Activated CD4-positive, alpha-beta T cell treated with anti-CD3 and anti-CD28 coated beads, Interleukin-2, amount 50 U/mL, for 1 hour (primary cell): ENCODE data around the gene LIMK2.
A peak's percentile ranks its signal among the peaks of the same experiment; 100 is the strongest.
"Not testable (repeated sequence)": the region's sequence is repeated elsewhere in the genome, so short reads cannot be mapped to it uniquely, and the experiment has no call there.

Experiments
- DNase-seq: peaks from one replicate; pipeline ENCODE4 v3.0.0-alpha.2; 2020

Gene LIMK2

DNA sequence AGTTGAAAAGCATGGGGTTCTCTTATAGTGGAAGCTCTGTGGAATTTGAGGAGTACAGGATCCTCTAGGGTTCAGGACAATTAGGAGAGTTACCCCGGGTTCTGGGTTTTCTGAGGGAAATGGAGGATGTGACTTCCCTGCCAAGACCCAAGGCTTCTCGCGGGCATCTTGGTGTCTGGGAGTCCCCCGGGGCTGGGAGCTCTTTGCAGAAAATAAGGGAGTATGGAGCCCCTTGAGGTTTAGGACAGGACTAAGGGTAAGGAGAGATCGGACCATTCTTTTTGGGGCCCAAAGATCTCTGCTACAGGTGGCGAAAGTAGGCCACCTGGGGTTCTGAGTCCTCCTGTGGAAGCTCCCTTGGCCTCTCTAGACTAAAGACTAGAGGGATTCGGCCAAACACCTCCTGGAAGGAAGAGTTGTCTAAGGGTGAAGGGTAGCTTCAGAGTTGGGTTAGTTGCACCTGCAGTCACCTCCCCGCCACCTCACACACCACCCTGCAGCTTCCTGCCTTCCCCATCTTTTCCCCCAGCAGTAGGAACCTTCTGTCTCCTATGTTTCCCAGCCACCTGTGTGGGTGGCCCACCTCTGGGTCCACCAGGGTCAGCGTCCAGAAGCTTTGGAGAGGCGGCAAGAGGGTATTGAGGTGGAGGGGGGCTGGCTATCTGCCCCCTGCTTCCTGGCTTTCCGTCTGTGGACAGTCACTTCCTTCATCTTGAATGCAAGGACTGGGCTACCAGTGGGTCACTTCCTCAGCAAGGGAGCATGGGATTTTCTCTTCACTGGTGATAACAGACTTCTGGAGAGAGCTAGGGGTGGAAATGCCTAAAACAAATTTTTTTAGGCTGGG is 908 bp downstream of the LIMK2 start:
- no peak for DNase-seq

DNA sequence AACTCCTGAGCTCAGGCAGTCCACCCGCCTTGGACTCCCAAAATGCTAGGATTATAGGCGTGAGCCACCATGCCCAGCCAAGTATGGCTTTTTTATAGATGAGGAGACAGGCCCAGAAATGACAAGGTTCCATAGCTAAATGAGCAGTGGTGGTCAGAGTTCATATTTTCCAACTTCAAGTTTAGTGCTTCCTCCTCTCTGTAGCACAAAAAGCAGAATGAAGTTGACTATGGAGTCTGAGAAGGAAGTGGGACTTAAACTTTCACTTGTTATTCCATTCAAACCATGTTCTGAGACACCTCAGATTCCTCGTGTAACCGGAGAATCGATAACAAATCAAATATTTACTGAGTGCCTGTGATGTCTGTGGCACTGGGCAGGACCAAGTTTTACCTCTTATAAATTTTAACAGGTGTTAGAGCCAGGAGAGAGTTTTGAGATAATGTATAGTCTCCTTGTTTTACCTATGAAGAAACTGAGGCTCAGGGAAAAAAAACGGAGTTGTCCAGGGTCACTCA is 3.0 kb downstream of the LIMK2 start:
- DNase-seq, result no peak

DNA sequence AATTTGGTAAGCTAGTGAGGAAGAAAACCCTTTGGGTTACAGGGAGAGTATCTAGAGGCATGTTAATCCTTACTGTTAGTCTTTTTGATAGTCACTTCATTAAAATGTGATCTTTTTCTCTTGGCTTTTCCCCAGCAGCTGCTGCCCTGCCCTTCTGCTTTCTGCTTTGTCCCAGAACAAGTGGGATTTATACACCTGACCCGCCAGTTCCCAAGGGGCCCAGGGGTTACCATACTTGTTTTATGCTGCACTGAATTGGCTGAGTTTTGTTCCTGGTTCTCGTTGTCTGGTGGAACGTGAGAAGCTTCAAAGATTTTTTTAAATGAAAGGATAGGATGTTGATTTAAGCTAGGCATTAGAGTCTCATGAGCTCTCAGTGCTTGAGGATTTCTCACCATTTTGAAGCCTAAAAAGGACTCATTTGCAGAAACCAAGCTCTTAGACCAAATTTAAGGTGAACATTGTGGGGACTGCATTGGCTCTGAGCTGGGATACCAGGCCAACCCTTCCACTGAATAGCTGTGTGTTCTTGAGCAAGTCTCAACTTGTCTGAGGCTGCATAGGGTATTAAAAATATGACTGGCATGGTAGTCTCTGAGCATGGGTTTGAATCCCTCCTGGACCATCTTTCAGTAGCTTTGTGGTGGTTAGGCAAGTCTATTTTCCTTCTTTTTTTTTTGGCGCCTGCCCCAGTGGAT is 6.6 kb downstream of the LIMK2 start:
- DNase-seq, result no peak

DNA sequence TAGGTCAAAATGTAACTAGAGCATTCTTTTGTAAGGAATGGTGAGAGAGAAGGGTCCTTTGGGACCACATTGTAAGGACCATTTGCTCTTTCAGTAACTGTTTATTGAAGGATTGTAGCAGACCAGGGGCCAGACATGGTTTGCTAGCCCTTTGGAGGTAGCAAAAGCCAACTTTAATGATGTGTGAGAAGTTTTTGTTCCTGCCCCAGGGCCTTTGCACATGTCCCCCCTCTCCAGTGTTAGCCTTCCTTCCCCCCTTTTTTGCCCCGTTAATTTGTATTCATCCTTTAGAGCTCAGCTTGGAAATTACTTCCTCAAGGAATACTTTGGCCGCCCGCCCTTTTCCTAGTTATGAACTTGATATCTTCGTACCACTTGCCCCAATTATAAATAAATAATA is 9.0 kb downstream of the LIMK2 start:
- DNase-seq, result no peak

DNA sequence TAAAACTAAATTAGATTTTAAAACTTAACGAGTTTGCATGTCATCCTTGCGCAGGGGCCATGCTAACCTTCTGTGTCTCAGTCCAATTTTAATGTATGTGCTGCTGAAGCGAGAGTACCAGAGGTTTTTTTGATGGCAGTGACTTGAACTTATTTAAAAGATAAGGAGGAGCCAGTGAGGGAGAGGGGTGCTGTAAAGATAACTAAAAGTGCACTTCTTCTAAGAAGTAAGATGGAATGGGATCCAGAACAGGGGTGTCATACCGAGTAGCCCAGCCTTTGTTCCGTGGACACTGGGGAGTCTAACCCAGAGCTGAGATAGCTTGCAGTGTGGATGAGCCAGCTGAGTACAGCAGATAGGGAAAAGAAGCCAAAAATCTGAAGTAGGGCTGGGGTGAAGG is 10.6 kb downstream of the LIMK2 start:
- no peak for DNase-seq

DNA sequence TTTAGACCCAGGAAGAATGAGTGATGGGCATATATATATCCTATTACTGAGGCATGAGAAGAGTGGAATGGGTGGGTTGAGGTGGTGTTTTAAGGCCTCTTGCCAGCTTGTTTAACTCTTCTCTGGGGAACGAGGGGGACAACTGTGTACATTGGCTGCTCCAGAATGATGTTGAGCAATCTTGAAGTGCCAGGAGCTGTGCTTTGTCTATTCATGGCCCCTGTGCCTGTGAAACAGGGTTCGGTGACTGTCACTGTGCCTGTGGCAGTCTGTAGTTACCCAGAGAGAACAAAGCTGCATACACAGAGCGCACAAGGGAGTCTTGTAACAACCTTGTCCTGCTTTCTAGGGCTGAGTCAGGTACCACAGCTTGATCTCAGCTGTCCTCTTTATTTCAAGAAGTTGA is 11.7 kb downstream of the LIMK2 start:
- DNase-seq, result no peak

DNA sequence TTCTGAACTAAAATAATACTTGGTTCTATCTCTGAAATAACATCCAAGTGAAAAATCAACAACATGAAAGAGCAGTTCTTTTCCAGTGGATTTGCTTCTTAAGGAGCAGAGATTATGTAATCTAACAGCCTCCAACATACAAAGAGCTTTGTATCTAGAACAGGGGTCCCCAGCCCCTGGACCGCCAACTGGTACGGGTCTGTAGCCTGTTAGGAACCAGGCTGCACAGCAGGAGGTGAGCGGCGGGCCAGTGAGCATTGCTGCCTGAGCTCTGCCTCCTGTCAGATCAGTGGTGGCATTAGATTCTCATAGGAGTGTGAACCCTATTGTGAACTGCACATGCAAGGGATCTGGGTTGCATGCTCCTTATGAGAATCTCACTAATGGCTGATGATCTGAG is 12.6 kb downstream of the LIMK2 start:
- not testable (repeated sequence) for DNase-seq

DNA sequence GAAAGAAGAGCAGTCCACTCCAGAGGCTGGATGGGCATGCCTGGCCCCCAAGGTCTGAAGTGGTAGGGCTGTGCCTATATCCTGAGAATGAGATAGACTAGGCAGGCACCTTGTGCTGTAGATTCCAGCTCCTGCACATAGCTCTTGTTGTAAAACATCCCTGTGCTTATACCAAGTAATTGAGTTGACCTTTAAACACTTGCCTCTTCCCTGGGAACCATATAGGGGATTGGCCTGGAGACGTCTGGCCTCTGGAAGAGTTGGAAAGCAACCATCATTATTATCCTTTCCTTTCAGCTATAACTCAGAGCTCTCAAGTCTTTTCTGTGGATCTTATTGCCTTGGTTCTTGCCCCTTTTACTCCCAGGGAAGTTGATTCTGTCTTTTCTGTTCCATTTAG is 15.1 kb downstream of the LIMK2 start:
- no peak for DNase-seq

DNA sequence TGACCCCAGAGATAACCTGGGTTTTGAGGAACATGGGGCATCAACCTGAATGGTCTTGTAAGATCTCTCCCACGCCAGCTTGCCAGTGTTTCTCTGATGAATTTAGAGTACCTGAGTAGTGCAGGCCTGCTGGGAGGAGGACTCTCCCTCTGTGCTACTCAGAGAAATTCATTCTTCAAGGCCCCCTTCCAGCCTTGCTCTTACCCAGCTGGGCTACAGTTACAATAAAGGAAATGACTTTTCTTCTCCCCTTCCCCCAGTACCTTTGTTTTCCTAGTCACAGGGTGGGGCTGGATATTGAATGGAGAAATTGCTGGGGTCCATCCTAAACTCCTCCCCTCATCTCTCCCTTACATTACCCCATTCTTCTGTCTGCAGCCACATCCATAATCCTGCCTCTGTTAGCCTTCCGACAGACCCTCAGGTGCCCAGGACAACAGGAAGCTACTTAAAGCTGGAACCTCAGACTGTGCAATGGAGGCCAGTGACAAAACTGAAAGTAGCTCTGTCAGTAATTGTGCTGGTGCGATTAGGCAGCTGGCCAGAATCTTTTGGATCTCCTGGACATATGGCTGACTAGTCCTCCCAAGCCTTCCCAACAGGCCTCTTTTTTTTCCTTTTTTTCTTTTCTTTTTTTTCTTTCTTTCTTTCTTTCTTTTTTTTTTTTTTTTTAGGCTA is 17.4 kb downstream of the LIMK2 start:
- no peak for DNase-seq

DNA sequence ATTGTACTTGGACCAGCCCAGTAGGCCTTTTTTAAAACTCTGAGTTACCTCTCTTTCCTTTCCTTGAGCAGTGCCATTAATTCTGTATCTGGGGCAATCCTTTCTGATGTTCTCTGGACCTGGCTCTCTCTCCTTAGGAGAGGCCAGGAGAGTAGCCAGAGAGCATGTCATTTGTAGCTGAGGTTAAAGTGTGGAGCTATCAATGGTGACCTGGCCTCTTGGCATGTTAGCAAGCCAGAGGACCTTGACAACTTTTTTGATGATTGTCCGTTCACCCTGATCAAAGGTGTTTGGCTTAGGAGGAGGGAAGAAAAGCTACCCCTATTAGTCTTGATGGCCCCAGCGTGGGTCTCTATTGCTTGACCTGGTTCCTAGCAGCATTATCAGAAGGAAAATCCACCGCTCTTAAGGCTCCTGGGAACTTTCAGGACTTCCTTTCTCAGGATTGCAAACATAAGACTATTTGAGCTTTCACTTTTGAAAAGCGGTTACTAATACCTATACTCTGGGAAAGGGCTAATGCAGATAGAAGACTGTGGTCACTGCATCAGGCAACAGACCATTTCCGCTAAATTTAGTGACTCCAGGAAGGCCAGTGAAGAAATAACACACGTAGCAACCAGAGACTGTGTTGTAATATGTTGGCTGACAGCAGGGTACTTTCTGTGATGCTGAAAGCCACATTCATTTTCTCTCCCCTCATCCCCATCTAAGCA is 18.2 kb downstream of the LIMK2 start:
- no peak for DNase-seq

DNA sequence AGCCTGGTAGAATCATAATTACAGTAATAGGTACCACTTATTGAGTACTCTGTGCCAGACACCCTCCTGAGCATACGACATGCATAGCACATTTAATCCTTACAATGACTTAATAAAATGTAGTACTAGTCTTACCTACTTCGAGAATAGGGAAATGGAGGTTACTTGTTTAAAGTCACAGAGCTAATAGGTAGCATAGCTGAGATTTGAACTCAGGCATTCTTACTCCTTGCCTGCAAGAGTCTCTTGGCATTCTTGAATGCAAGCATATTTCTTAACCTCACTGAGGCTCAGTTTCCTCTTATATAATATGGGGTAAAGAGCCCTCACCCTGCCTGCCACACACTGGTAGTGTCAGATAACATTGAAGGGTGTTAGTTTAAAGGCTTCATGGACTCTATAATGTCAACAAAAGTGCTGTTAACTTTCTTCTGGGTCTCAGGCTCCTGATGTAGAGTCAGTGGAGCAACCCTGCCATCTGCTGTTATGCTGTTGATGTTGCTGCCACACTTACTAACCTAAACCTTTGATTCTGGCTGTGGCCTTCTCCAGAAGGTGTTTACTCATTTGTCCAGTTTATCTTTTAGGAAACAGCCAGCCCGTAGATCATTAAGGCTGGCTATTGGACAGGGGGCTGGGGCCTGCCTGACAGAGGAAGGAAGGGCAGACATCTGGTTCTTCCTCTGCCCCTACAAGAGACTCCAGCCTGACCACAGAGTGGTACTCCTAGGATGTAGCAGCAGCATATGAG is 18.9 kb downstream of the LIMK2 start:
- DNase-seq, result peak; percentile 60

DNA sequence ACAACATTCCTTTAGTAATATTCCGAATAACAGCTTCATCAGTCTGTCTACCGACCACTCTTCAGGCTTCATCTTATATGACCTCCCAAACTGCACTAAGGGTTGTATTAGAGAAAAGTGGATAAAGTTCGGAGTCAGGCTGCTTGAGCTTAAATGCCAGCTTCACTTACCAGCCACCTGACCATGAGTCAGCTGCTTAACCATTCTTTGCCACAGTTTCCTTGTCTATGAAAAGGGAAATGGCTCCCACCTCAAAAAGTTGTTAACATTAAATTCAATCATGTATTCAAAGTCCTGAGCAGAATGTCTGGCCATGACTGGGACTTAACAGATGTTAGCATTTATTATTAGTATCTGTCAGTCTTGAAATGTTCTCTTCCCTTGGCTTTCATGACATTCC is 20.9 kb downstream of the LIMK2 start:
- no peak for DNase-seq

DNA sequence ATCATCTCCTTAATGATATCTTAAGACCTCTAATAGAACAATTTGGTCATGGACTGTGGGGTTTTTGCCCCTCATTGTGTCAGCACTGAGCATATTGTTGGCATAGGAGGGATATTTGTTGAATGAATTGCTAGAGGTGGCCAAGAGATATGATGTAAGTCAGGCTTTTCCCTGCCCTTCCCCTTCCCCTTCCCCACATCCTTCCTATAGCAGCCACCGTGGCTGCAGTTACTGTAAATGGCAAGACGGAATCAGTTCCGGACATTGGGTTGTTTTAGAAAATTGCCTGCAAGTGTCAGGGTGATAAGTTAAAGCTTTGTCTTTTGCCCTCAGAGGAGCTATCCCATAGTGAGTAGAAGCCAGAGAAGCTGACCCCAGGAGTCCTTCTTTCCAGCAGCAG is 23.0 kb downstream of the LIMK2 start:
- DNase-seq, result no peak

DNA sequence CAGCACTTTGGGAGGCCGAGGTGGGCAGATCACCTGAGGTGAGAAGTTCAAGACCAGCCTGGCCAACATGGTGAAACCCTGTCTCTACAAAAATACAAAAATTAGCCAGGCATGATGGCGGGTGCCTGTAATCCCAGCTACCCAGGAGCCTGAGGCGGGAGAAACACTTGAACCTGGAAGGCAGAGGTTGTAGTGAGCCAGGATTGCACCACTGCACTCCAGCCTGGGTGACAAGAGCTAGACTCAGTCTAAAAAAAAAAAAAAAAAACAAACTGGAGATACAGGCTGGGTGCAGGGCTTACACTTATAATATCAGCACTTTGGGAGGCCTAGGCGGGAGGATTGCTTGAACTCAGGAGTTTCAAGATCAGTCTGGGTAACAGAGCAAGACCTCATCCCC is 23.9 kb downstream of the LIMK2 start:
- DNase-seq, result not testable (repeated sequence)

DNA sequence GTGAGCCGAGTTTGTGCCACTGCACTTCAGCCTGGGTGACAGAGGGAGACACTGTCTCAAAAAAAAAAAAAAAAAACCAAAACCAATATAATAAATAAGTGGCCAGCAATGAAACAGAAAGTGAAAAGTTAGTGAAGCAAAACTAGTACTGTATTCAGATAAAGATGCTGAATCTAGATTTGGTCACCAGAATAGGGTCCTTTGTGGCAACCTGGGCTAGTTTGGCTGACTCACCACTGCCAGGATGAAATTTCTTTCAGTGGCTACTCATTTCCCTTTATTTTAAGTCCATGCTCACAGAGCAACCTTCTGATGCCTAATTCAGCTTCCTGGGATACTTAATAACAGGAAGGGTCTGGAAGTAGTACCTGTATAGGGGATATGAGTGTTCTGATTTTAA is 26.0 kb downstream of the LIMK2 start:
- DNase-seq, result no peak

DNA sequence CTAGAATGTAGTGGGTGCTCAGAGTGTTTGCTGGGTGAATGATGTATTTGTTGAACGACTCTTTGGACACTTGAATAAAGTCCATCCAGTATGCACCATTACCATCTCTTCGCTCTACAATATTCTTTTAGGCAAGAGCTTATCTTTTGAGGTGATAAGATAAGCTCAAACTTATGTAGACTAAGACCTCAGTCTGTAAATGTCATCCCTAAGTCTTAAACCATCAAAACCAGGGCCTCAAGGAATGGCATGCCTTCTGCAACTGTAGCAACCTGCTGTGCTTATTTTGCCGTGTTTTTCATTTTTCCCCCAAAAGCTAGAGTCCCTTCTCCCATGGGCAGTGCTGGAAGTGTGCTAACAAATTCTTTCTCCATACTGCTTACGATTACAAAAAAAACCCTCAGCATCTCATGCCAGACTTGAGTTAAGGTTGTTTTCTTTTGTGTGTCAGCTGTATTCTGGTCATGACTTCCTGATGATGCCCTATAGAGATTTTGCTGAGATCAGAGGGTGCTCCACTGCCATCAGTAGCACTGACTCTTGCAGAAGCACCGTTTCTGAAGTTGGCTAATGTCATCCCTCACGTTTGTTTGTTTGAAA is 27.8 kb downstream of the LIMK2 start:
- DNase-seq, result no peak

DNA sequence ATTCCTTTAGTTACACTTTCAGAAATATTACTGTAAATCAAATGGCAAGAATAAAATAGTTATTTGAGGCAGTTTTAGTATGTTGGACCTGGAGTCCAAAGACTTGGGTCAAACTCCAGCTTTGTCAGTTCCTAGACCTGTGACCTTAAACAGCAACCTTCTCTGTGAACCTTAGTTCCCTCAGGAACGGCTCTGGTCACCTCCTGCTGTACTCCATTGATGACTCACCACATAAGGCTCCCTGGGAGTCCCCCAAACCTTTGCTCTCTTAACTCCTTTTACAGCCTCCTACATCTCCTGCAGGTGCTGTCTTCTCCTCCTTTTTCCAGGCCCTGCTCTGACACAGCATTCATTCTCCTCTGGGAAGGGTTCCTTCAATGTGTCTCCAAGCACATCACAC is 29.1 kb downstream of the LIMK2 start:
- no peak for DNase-seq

DNA sequence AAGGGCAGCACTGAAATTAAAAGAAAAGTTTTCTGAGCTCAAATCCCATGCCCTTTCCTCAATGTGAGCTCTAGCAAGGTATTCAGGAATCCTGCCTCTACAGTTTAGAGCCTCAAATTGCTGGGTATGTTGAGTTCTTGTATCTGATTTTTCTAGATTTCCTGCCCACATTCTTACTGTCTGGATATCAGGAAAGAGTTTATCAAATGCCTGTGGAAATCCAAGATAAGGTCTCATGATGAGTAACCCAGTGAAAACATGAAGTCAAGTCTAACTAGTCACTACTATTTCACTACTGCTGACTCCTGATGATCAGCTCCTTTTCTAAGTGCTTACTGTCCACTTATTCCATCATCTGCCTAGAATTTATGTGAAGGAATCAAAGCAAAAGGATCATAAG is 29.8 kb downstream of the LIMK2 start:
- no peak for DNase-seq

DNA sequence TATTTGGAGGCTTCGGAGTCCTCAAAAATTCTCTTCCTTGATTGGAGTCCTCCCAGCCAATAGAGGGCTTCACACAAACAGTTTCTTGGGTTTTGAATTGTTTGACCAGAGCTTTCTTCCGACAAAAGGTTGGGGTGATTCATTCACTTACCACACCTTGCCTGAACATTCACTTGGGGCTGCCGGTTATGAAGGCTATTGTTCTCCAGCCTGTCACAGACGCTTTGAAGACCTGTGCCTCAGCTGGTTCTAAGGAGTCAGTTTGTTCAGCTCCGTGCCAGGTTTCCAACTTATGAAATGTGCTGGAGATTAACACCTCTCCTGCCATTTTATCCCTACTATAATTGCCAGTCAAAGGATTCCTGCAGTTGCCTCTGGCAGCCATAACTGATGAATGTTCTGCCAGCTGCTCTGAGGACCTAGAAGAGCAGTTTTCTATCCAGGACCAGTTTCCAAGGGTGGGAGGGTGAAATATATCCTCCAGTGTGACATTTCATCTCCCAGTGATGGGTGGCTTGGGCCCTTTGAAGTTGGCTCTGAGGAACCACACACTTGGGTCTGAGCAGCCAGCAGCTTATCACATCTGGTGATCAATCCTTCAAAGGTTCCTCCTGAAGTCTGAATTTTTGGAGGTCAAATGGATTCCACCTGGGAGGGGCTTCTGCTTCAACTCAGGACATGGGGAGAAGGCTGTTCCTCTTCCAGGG is 31.4 kb downstream of the LIMK2 start:
- DNase-seq, result no peak

DNA sequence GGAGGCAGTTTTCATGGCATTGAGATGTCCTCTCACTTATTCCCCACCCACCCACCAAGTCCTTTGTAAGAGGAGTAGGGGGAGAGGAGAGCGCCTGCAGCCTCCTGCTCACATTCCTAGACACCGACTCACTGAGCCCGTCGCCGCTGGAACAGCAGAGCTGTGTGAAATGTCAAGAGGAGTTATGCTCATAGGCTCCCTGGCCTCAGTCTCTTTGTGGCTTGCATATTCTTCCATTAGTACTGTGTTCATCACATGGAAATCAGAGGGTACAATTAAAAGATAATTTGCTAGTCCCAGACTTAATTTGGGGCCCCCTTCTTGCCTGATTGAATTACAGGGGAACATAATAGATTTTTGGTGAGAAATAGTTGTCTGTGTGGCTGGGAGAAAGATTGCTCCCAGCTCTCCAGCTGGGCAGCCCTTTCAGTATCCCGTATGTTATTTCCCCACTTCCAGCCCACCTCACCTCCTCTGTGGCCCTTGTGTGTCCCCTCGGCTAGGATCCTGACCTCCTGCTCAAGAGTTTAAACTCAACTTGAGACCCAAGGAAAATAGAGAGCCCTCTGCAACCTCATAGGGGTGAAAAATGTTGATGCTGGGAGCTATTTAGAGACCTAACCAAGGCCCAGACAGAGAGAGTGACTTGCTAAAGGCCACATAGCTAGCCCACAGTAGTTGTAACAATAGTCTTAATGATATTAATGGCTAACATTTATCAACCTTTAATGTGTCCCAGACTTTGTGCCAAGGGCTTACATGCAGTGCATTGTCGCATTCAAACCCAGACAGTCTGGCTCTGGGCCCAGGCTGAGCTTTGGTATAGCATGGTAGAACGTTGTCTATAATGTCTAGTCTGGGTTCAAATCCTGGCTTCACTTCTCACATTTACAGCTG is 32.2 kb downstream of the LIMK2 start:
- DNase-seq, result no peak
